ENCODE results near the gene TMEM205. TPM values are rescaled to one million over a fixed set of nuclear protein-coding genes. Genes with fewer than 3 reads are reported as not detected.

Gene TMEM205
- 74.3 and 78.3 TPM in 2 replicates for total RNA-seq (2012; rRNA removed)

GRCh38 chr19:11346104-11346940 is at the start of gene TMEM205, which contains the start of gene CCDC159:
TMEM205 (minus strand) TSS chr19:11346268; CDS start chr19:11345619, 649 bp downstream.
CCDC159 (plus strand) TSS chr19:11346519; CDS start chr19:11346607, 88 bp downstream.
- peak within 1 kb of the TSS; percentile 84 for H3K4me2 ChIP-seq (ENCODE audit: low read length)
- H3K36me3 ChIP-seq (ENCODE audit: insufficient read depth, low read length), result no peaks in the 10 kb centered on the region
- H3K9me3 ChIP-seq (replicated peaks; ENCODE audit: low read length), result peaks cover 7% of the 10 kb centered on the region
- peaks cover 19% of the 10 kb centered on the region for H3K4me1 ChIP-seq (ENCODE audit: control insufficient read depth, insufficient read depth, low read length)
- peak within 1 kb of the TSS; percentile 78 for H3K4me3 ChIP-seq (ENCODE audit: low read length)
- peak within 1 kb of the TSS; percentile 81 for H3K9ac ChIP-seq (ENCODE audit: low read depth, low read length)
- no peaks in the 10 kb centered on the region for H3K27me3 ChIP-seq (ENCODE audit: control insufficient read depth, insufficient read depth, low read length)

GRCh38 chr19:11390933-11391680 is 45.0 kb upstream of the TMEM205 start:
- H3K9me3 ChIP-seq (replicated peaks; ENCODE audit: low read length), result no peaks in the 10 kb centered on the region
- no peak overlapping the region for H3K9ac ChIP-seq (ENCODE audit: low read depth, low read length)
- no peak overlapping the region for H3K4me3 ChIP-seq (ENCODE audit: low read length)
- H3K27me3 ChIP-seq (ENCODE audit: control insufficient read depth, insufficient read depth, low read length), result no peaks in the 10 kb centered on the region
- H3K4me1 ChIP-seq (ENCODE audit: control insufficient read depth, insufficient read depth, low read length), result no peaks in the 10 kb centered on the region
- H3K4me2 ChIP-seq (ENCODE audit: low read length), result no peak overlapping the region
- no peaks in the 10 kb centered on the region for H3K36me3 ChIP-seq (ENCODE audit: insufficient read depth, low read length)

GRCh38 chr19:11390359-11390758 is 44.3 kb upstream of the TMEM205 start:
- Histone ChIP-seq H3K4me1 (ENCODE audit: control insufficient read depth, insufficient read depth, low read length) (no peaks in the 10 kb centered on the region), H3K9ac (ENCODE audit: low read depth, low read length) (no peak overlapping the region), H3K36me3 (ENCODE audit: insufficient read depth, low read length) (no peaks in the 10 kb centered on the region)

GRCh38 chr19:11387162-11388034 is 41.3 kb upstream of the TMEM205 start:
- peaks cover 11% of the 10 kb centered on the region for H3K4me1 ChIP-seq (ENCODE audit: control insufficient read depth, insufficient read depth, low read length)
- H3K27me3 ChIP-seq (ENCODE audit: control insufficient read depth, insufficient read depth, low read length), result peaks cover 6% of the 10 kb centered on the region
- no peaks in the 10 kb centered on the region for H3K36me3 ChIP-seq (ENCODE audit: insufficient read depth, low read length)
- no peaks in the 10 kb centered on the region for H3K9me3 ChIP-seq (replicated peaks; ENCODE audit: low read length)
- H3K4me2 ChIP-seq (ENCODE audit: low read length), result no peak overlapping the region
- H3K9ac ChIP-seq (ENCODE audit: low read depth, low read length), result no peak overlapping the region
- no peak overlapping the region for H3K4me3 ChIP-seq (ENCODE audit: low read length)

More at GRCh38 chr19:11390359-11390758, 44.3 kb upstream of the TMEM205 start:
- no peaks in the 10 kb centered on the region for H3K9me3 ChIP-seq (replicated peaks; ENCODE audit: low read length)
- no peak overlapping the region for H3K4me3 ChIP-seq (ENCODE audit: low read length)
- H3K27me3 ChIP-seq (ENCODE audit: control insufficient read depth, insufficient read depth, low read length), result no peaks in the 10 kb centered on the region
- H3K4me2 ChIP-seq (ENCODE audit: low read length), result no peak overlapping the region

- Histone ChIP-seq H3K9ac (ENCODE audit: low read depth, low read length) (no peak overlapping the region), H3K4me2 (ENCODE audit: low read length) (no peak overlapping the region)
These were observed 38.7 kb upstream of the TMEM205 start for GRCh38 chr19:11384778-11385129.

GRCh38 chr19:11383706-11384048 is 37.6 kb upstream of the TMEM205 start:
- Histone ChIP-seq H3K9ac (ENCODE audit: low read depth, low read length) (no peak overlapping the region), H3K4me2 (ENCODE audit: low read length) (peak overlapping the region; percentile 76), H3K4me3 (ENCODE audit: low read length) (peak overlapping the region; percentile 64), H3K4me1 (ENCODE audit: control insufficient read depth, insufficient read depth, low read length) (peaks cover 30% of the 10 kb centered on the region), H3K36me3 (ENCODE audit: insufficient read depth, low read length) (no peaks in the 10 kb centered on the region), H3K27me3 (ENCODE audit: control insufficient read depth, insufficient read depth, low read length) (peaks cover 6% of the 10 kb centered on the region), H3K9me3 (replicated peaks; ENCODE audit: low read length) (no peaks in the 10 kb centered on the region)

More at GRCh38 chr19:11384778-11385129, 38.7 kb upstream of the TMEM205 start:
- peaks cover 27% of the 10 kb centered on the region for H3K4me1 ChIP-seq (ENCODE audit: control insufficient read depth, insufficient read depth, low read length)
- no peaks in the 10 kb centered on the region for H3K9me3 ChIP-seq (replicated peaks; ENCODE audit: low read length)
- H3K4me3 ChIP-seq (ENCODE audit: low read length), result no peak overlapping the region
- peaks cover 6% of the 10 kb centered on the region for H3K27me3 ChIP-seq (ENCODE audit: control insufficient read depth, insufficient read depth, low read length)
- no peaks in the 10 kb centered on the region for H3K36me3 ChIP-seq (ENCODE audit: insufficient read depth, low read length)

- H3K4me1 ChIP-seq (ENCODE audit: control insufficient read depth, insufficient read depth, low read length), result peaks cover 36% of the 10 kb centered on the region
- H3K4me3 ChIP-seq (ENCODE audit: low read length), result peak overlapping the region; percentile 64
- H3K9ac ChIP-seq (ENCODE audit: low read depth, low read length), result no peak overlapping the region
- peak overlapping the region; percentile 76 for H3K4me2 ChIP-seq (ENCODE audit: low read length)
- no peaks in the 10 kb centered on the region for H3K36me3 ChIP-seq (ENCODE audit: insufficient read depth, low read length)
- peaks cover 6% of the 10 kb centered on the region for H3K27me3 ChIP-seq (ENCODE audit: control insufficient read depth, insufficient read depth, low read length)
- H3K9me3 ChIP-seq (replicated peaks; ENCODE audit: low read length), result no peaks in the 10 kb centered on the region
These were observed 37.0 kb upstream of the TMEM205 start for GRCh38 chr19:11382898-11383705.

- peak overlapping the region; percentile 98 for H3K4me2 ChIP-seq (ENCODE audit: low read length)
- peaks cover 52% of the 10 kb centered on the region for H3K4me1 ChIP-seq (ENCODE audit: control insufficient read depth, insufficient read depth, low read length)
- peak overlapping the region; percentile 80 for H3K4me3 ChIP-seq (ENCODE audit: low read length)
- H3K9ac ChIP-seq (ENCODE audit: low read depth, low read length), result peak overlapping the region; percentile 70
- H3K9me3 ChIP-seq (replicated peaks; ENCODE audit: low read length), result no peaks in the 10 kb centered on the region
- H3K36me3 ChIP-seq (ENCODE audit: insufficient read depth, low read length), result no peaks in the 10 kb centered on the region
- peaks cover 6% of the 10 kb centered on the region for H3K27me3 ChIP-seq (ENCODE audit: control insufficient read depth, insufficient read depth, low read length)
These were observed 34.8 kb upstream of the TMEM205 start for GRCh38 chr19:11380653-11381537.

GRCh38 chr19:11379857-11380350 is 33.8 kb upstream of the TMEM205 start:
- Histone ChIP-seq H3K27me3 (ENCODE audit: control insufficient read depth, insufficient read depth, low read length) (peaks cover 6% of the 10 kb centered on the region), H3K4me3 (ENCODE audit: low read length) (peak overlapping the region; percentile 80), H3K9me3 (replicated peaks; ENCODE audit: low read length) (no peaks in the 10 kb centered on the region), H3K9ac (ENCODE audit: low read depth, low read length) (no peak overlapping the region), H3K36me3 (ENCODE audit: insufficient read depth, low read length) (no peaks in the 10 kb centered on the region), H3K4me1 (ENCODE audit: control insufficient read depth, insufficient read depth, low read length) (peaks cover 61% of the 10 kb centered on the region), H3K4me2 (ENCODE audit: low read length) (peak overlapping the region; percentile 98)

All from skeletal muscle satellite cell (primary cell).